ENCODE data around the gene LARGE2.

LARGE2 gene

DNA sequence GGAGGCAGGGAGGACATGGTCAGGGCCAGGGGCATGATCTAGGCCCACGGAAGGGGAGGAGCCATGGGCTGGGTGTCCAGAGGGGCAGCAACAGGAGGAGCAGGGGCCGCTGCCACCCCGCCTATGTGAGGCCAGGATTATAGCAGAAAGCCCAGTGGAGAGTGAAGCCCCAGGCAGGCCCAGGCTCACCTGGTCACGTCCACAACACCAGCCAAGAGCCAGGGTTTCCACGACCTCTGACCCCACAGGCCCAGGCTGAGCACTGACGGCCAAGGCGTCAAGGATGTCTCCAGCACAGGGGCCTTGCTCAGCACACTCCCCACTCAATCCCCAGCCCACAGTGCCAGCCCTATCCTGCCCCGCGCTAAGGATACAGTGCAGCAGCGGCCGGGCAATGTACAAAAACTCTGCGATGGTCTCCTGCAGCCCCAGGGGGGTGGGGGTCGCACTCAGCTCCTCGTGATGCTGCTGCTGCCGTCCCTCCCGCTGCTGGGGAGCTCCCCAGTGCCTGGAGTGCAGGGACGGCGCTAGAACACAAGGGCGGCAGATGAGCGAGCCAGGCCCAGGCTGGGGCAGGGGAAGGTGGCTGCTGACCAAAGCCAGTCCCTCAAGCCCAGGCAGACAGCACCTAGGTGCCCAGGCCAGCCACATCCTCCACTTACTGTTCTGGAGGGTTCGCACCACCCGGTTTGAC, 8.4 kb upstream of the LARGE2 start:
- DNase-seq (ENCODE audit: low read depth in 2 of 2) = no peak

DNA sequence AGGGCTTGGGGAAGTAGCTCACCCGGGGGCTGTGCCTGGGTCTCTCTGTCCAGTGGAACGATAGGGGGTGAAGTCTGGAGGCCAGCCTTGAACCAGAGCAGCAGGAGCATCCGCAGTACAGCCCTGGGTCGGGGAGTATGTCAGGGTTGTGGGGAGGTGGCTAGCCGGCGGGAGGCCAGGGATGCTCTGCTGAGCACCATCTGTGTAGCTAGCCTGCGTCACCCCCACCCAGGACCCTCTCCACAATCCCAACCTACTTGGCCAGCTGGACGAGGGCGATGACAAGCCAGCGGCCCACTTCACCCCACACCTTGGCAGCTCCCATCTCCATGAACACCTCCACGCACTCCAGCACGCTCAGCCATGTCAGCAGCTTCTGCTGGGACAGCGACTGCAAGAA, 7.0 kb upstream of the LARGE2 start:
- DNase-seq (ENCODE audit: low read depth in 2 of 2) = no peak

DNA sequence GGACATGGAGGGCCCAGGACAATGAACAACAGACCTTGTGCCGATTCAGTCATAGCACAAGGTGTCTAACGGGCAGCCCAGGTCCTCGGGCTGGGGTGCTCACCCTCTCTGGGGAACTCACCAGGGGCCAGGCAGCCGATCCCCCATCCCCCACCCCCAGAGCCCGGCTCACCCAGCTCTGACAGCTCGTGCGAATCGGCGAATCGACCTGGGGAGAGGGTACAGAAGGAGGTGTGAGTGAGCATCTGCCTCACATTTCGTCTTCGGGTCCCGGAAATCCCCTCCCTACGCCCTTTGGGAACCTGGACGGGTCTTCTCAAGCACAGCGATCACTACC, 5.2 kb upstream of the LARGE2 start:
- no peak for DNase-seq (ENCODE audit: low read depth in 2 of 2)

DNA sequence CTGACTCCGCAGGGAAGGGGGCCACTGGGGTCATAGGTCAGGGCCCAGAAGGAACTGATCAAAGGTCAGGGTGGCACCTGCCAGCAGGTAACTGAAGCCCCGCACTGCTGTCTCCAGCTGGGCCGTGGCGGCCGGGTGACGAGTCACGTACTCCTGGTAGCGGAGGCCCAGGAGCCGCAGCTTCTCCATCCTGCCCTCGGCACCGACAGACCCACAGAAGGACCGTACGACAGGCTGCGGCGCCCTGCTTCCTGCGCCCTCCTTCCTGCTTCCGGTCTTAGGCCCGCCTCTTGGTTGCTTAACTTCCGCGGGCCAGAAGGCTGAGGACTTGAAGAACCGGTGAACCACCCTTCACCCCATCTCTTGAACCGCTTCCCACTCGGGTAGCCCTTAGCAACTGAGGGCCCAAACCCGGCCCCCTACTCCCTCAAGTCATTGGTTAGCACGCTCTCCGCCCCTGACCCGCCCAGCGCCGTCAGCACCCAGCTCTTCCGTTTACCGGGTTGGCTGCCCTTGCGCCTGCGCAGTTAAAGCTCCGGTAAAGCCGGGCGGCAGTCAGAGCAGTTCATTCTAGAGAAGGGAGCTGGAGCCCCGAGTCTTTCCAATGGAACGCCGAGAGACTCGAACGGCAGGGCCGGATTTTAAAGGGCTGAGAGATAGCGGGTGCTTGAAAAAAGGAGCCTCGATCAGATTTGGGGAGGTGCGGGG, 4.7 kb upstream of the LARGE2 start, which contains the start of gene PEX16:
TSS of gene PEX16 (minus strand) at position 255 of the 708 bp plus-strand sequence. CDS start at position 189, 66 bp downstream.
- peak; percentile 86 to 91 for DNase-seq (ENCODE audit: low read depth in 2 of 2)

DNA sequence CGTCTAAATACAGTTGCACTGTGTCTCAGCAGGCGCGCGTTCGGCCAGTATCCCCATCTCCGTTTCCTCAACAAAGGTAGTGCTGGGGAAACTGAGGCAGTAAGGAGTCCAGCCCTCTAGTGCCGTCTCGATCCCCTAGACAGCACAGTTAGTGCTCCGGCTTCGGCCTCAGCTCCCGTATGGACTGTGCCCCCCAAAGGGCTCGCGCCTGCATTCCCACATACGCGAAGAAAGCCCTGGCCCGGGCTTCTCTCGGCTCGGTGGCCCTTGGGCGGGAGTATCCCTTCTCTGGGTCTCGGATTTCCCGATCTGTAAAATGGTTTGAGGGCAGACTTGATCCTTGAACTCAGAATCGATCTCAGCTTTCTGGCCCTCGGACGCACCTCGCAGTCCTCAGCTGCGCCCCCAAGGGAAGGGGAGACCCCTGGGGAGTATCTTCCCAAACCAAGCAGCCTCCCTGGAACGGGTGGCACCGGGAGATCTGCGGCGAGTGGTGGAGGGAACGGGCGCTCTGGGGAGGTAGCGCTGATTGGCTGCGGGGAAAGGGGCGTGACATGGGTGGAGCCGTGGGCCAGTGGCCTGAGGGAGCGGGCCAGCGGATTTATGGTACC, 4.0 kb upstream of the LARGE2 start:
- peak; percentile 54 to 65 for DNase-seq (ENCODE audit: low read depth in 2 of 2)

DNA sequence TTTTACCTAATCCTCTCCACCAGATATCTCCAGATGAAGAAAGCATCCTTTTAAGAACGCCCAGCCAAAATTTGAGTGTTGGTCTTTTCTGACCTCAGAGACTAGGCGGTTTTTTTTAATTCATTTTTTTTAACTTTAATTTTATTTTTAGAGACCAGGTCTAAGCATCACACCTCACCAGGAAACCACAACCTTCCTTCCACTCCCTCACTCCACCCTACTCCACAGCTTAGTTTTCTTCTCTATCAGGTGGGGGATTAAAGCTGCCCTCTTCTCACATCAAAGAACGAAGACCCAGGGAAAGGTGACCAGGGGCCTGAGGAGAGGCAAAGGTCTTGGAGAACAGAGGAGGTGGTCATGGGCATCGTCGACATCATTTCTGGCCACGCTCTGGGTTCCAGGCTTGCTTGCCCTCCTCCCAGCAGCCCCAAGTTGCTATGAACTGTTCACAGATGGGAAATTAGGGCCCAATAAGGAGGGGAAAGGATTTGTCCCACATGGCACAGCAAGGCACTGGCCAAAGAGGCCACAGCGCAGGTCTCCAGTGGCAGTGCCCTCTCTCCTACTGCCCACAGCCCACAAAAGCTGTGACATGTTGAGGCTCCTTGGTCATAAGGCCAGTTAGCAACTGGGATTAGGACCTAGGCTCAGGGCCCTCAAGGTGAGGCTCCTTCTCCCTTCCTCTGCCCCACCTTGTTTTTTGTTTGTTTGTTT, 3.3 kb upstream of the LARGE2 start:
- DNase-seq (ENCODE audit: low read depth in 2 of 2) = no peak

DNA sequence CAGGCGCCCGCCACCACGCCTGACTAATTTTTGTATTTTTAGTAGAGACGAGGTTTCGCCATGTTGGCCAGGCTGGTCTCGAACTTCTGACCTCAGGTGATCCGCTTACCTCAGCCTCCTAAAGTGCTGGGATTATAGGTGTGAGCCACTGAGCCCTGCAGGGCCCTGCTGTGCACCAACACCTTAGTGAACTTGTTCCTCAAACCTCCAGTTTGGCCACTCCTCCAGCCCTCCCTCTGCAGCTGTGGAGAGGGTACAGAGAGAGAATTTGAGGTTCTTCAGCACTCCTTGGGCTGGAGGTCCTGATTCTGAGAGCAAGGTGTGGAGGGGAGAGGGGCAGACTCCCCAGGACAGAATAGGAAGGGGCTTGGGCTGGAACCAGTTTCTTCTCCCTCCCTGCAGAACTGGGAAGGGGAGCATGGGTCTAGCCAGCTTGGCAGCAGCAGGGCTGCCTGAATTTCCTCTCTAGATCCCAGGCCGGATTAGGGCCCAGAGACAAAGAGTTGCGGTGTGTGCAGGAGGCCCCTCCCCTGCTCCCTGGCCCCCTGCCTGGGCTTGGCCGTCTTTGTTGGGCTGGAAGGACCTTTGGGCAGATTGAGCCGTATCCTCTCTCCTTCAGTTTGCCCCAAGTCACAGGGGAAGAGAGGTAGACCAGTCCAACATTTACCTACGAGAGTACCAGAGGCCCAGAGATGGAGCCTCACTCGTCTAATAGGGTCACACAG, 2.5 kb upstream of the LARGE2 start:
- DNase-seq (ENCODE audit: low read depth in 2 of 2) = no peak

DNA sequence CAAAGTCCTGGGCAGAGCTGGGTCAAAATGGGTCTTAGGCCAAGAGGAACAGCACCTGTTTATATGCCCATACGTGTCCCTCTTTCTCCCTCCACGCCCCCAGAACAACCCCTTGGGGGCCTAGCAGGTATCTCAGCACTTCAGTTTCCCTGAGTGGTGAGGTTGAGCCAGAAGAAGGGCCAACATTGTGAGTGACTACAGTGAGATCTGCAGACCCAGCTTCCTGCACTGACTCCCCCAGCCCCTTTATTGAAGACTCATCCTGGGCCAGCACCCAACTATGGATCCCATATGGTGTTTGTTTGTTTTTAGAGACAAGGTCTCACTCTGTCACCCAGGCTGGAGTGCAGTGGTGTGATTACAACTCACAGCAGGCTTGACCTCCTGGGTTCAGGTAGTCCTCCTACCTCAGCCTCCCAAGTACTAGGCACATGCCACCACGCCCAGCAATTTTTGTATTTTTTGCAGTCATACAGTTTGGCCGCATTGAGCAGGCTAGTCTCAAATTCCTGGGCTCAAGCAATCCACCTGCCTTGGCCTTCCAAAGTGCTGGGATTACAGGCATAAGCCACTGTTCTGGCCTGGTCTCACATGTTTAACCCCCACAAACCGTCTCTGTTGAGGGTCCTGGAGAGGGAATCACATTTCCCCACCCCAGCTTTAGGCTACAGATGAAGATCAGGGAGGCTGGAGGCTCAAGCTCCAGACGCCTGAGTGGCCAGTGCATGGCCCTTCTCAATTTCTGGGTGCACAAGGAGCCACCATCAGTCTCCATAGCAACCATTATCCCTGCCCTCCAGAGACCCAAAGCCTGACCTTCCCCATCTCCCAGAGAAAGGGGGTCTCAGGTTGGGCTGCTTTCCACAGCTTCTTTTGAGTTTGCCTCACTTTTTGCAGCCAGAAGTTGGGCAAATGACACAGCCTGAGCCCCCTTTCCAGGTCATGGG, 1.7 kb upstream of the LARGE2 start:
- no peak for DNase-seq (ENCODE audit: low read depth in 2 of 2)

DNA sequence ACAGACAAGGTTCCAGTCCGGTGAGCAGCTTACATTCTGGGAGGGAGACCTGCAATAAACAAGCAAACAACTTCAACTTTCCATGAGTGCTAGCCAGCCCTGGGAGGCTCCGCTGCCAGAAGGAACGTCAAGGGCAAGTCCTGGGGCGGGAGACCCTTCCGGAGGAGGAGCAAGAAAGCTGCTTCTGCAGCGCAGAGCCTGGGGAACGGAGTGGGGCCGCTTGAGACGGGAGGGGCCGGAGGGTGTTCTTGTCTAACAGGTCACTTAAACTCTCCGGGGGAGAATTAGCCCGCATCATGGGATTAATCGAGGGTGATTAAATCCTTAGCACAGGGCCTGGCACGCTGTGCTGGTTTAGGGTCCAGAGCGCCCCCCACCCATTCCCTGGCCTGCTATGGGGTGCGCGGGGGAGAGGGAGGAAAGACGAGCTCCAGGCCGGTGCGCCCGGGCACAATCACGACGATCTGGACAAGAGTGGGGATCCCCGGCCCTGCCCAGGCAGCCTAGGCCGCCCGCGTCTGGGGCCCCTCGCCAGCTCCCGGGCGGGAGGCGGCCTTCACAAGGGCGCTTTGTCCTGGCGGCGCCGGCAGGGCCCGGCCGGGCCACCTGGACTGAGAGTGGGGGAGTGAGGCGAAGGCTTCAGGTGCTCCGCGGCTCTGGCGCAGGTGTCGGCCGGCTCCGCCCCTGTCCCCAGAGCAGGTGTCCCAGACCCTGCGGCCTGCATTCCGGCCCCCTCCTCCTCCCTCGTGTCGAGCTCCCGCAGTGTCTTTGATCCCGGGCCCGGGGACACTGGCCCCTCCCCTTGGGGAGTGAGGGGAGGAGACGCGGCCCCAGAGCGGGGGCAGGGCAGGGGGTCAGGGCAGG, 663 bp upstream of the LARGE2 start:
- DNase-seq (ENCODE audit: low read depth in 2 of 2) = no peak

DNA sequence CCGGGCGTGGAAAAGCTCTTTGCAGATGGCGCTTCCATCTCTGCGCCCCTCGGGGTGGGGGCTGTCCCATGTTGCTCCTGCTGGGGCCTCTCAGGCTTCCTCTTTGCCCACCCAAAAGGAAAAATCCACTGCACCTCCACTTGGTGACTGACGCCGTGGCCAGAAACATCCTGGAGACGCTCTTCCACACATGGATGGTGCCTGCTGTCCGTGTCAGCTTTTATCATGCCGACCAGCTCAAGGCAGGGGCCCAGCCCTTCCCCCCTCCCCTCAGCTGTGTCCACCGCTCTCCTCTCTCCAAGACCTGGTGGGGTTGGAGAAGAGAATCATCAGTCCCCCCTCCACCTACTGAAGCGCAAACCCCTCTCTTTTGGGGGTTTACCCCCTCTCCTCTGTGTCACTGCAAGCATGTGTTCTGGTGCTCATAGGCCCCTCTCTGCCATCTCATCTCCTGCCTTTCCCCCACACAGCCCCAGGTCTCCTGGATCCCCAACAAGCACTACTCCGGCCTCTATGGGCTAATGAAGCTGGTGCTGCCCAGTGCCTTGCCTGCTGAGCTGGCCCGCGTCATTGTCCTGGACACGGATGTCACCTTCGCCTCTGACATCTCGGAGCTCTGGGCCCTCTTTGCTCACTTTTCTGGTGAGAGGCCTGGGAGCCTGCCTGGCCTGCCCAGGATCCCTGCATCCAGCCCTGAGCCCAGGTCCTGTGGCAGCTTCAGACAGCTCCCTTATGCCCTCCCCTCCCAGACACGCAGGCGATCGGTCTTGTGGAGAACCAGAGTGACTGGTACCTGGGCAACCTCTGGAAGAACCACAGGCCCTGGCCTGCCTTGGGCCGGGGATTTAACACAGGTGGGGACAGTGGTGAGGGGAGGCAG, 1.8 kb downstream of the LARGE2 start:
- no peak for DNase-seq (ENCODE audit: low read depth in 2 of 2)

DNA sequence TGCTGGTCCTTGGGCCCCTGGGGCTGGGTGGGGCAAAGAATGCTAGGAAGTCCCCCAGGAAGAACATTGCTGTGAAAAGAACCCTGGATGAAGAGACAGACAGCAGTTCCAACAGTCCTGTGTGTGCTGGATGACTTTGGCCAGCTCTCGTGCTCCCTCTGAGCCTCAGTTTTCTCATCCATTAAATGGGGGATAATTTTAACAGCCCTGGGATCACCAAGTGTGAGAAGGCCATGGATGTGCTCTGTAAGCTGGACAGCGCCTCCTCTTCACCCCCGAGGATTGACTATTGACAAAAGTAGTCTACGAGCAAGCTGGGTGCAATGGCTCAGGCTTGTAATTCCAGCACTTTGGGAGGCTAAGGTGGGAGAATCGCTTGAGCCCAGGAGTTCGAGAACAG, 2.5 kb downstream of the LARGE2 start:
- DNase-seq (ENCODE audit: low read depth in 2 of 2) = no peak

DNA sequence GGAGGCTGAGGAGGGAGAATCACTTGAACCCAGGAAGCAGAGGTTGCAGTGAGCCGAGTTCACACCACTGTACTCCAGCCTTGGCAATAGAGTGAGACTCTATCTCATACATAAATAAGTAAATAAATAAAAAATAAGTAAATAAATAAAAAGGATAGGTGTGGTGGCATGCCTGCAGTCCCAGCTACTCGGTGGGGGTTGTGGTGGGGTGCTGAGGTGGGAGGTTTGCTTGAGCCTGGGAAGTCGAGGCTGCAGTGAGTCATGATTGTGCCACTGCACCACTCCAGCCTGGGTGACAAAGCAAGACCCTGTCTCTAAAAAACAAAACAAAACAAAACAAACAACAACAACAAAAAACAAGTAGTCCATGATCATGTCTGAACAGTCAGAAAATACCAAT, 3.1 kb downstream of the LARGE2 start:
- no peak for DNase-seq (ENCODE audit: low read depth in 2 of 2)

DNA sequence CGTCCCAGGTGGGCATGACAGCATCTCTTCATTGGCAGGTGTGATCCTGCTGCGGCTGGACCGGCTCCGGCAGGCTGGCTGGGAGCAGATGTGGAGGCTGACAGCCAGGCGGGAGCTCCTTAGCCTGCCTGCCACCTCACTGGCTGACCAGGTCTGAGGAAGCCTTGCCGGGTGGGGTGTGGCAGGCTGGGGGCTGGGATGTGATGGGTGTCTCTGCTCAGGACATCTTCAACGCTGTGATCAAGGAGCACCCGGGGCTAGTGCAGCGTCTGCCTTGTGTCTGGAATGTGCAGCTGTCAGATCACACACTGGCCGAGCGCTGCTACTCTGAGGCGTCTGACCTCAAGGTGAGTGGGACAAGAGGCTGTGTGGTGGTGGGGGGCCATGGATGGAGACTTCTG, 3.5 kb downstream of the LARGE2 start:
- DNase-seq (ENCODE audit: low read depth in 2 of 2) = no peak

DNA sequence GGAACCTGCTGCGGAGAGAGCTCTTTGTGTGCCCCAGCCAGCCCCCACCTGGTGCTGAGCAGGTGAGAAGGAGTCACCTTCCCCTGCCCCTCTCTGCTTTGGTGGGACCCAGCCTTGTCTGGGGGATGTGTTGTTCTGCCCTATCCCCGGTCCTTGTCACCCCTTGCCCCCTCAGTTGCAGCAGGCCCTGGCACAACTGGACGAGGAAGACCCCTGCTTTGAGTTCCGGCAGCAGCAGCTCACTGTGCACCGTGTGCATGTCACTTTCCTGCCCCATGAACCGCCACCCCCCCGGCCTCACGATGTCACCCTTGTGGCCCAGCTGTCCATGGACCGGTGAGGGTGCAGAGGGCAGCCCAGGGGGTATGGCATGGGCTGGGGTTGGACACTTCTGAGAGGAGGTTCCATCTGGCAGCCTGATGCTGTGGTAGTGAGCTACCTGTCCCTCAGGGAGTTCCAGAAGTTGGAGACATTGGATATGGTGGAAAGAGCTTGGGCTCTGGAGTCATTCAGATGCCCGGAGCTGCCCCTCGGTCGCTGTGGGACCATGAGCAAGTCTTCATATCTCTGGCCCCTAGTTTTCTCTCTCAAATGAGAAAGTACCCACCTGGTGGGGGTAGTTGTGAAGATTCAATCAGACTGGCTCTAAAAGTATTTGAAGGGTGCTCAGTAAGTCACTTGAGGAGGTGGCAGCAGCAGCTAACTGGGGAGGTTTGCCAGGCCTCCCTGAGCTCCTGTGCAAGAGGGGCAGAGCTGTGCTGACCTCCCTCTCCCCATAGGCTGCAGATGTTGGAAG, 4.3 kb downstream of the LARGE2 start:
- no peak for DNase-seq (ENCODE audit: low read depth in 2 of 2)

DNA sequence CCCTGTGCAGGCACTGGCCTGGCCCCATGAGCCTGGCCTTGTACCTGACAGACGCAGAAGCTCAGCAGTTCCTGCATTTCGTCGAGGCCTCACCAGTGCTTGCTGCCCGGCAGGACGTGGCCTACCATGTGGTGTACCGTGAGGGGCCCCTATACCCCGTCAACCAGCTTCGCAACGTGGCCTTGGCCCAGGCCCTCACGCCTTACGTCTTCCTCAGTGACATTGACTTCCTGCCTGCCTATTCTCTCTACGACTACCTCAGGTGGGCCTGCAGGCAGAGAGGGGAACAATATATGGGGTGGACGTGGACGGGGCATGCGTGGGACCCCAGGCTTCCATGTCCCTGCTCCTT, 4.9 kb downstream of the LARGE2 start:
- DNase-seq (ENCODE audit: low read depth in 2 of 2) = no peak

DNA sequence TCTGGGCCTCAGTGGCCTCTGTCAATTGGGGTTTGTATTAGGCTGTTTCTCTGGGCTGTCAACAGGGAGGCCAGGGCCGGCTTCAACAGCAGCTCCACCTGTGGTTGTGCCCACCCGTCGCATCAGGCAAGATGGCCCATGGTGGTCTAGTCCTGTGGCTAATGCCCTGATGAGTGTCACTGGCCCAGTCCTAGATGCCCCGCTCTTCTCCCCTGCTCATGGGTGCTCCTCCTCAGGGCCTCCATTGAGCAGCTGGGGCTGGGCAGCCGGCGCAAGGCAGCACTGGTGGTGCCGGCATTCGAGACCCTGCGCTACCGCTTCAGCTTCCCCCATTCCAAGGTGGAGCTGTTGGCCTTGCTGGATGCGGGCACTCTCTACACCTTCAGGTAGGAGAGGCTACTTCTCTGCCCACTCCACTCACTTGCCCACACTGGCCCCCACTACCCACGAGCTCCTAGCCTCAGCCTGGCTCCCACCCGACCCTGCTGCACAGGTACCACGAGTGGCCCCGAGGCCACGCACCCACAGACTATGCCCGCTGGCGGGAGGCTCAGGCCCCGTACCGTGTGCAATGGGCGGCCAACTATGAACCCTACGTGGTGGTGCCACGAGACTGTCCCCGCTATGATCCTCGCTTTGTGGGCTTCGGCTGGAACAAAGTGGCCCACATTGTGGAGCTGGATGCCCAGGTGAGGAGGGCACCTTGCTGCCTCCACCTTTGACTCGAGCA, 5.4 kb downstream of the LARGE2 start:
- no peak for DNase-seq (ENCODE audit: low read depth in 2 of 2)

DNA sequence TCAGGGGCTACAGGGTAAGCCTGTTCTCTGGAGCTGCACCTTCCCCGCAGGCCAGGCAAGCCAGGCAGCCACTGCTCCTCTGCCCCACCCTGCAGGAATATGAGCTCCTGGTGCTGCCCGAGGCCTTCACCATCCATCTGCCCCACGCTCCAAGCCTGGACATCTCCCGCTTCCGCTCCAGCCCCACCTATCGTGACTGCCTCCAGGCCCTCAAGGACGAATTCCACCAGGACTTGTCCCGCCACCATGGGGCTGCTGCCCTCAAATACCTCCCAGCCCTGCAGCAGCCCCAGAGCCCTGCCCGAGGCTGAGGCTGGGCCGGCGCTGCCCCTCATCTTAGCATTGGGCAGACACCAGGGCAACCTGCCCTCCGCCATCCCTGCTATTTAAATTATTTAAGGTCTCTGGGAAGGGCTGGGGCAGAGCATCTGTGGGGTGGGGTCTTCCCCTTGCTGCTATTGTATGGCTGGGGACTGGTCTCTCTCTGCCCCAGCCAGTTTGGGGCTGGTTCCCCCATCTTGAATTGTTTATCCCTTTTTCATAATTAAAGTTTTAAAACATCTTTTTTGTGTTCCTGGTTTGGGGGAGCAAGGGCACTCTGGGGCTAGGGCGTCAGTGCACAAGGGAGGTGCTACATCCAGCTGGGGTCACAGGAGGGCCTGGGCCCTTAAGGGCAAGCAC, 6.2 kb downstream of the LARGE2 start:
- DNase-seq (ENCODE audit: low read depth in 2 of 2) = no peak

Measured in stimulated activated CD8-positive, alpha-beta memory T cell treated with anti-CD3 and anti-CD28 coated beads, Interleukin-2, amount 100 ng/mL, for 48 hours (primary cell).